COLO829 (cell line): ENCODE data around the gene TMEM106C.

Source experiments
- DNase-seq: peaks from one replicate; pipeline ENCODE4 v3.0.0; 2012; ENCODE audit warnings: low spot score

The TMEM106C gene, protein sequence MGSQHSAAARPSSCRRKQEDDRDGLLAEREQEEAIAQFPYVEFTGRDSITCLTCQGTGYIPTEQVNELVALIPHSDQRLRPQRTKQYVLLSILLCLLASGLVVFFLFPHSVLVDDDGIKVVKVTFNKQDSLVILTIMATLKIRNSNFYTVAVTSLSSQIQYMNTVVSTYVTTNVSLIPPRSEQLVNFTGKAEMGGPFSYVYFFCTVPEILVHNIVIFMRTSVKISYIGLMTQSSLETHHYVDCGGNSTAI

GRCh38 chr12:47963340-47964040 is at the start of gene TMEM106C:
Gene TMEM106C (plus strand): TSS chr12:47963596. CDS start chr12:47964237, 641 bp downstream.
- DNase-seq: peak; percentile 99

DNA sequence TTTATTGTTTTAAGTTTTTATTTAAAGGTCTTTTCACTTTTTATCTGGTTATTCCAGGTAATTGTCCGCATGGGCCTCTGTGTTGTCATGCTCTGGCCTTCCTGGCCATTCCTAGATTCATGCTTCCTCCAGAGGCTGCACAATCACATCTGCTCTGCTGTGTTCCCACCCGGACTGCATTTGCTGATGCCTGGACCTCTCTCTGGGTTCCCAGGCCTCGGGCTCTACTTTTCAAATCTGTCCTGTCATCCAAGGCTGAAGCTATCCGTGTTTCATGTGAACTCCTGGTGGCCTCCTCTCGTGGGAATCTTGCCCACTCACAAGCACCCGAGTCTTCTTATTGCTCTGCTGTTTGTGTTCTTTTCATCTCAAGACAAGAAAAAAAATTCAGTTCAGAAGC is 42.5 kb upstream of the TMEM106C start:
- no peak for DNase-seq

DNA sequence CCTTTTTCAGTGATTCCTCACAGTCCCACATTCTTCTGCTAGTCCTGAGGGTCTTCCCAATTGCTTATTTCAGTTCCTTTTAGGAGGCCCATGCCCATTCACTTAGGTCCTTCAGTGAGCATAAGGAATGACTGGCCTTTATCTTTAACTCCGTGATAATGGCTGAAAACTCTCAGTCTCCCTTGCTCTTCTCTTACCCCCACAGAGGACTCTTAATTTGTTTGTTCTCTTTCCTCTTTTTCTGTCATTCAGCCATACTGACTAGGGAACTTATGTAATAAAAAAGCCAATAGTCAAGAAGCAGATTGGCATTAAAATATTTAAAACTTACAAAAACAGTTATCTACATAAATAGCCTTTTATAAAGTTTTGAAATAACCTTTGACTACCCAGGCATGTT is 41.5 kb upstream of the TMEM106C start:
- no peak for DNase-seq

GRCh38 chr12:47927346-47927745 is 36.0 kb upstream of the TMEM106C start:
- no peak for DNase-seq

DNA sequence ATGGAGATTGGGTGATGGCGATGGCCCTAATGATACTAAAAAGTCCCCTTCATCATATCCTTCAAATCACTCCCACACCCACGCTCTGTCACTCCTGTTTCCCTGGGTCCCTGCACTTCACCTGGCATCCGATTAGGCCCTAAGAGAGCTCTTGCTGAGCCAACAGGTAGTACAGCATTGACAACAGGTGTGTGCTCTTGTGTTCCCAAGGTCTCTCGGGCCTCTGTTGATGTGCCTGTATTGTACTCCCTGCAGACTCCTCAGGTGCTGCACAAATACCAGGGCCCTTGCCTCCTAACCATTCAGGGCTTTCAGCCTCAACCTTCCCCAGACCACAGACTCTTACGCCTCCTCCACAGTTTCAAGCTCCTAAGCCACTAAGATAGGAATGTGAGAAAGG is 32.8 kb upstream of the TMEM106C start:
- no peak for DNase-seq

GRCh38 chr12:47931187-47931586 is 32.2 kb upstream of the TMEM106C start:
- no peak for DNase-seq

GRCh38 chr12:47935184-47935583 is 28.2 kb upstream of the TMEM106C start:
- DNase-seq: no peak

DNA sequence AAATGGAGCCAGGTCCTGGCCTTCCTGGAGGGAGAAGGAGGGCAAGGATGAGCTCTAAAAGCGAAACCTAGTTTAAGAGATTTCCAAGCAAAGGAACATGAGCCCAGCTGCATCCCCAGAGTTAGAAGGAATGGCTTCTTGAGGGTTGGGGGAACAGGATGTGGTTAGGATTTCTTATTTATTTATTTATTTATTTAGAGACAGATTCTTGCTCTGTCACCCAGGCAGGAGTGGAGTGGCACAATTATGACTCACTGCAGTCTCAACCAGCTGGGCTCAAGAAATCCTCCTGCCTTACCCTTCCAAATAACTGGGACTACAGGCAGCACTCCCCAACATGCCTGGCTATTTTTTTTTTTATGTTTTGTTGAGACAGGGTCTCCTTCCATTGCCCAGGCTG is 25.3 kb upstream of the TMEM106C start:
- no peak for DNase-seq

DNA sequence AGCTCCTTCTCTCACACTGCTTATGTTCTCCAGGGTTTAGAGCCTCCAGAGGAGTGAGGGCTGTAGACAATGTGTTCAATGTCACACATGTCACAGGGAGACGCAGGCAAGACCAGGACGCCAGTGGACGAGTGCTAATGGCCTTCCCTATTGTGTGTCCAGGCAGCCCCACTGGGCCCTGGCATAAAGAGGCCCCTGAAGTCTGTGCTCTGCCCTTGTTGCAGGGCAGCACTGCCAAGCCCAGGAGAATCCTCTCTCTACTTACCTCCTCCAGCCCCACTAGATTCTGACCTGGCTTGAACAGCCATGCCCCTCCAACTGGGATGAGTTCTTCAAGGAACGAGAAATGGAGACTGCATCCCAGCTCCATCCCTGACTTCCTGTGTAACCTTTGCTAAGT is 24.8 kb upstream of the TMEM106C start:
- DNase-seq: no peak

- DNase-seq: no peak
These were observed 24.3 kb upstream of the TMEM106C start for GRCh38 chr12:47939009-47939601.

- no peak for DNase-seq
These were observed 22.5 kb upstream of the TMEM106C start for GRCh38 chr12:47940773-47941474.

GRCh38 chr12:47941475-47941780 is 22.0 kb upstream of the TMEM106C start:
- DNase-seq: no peak

DNA sequence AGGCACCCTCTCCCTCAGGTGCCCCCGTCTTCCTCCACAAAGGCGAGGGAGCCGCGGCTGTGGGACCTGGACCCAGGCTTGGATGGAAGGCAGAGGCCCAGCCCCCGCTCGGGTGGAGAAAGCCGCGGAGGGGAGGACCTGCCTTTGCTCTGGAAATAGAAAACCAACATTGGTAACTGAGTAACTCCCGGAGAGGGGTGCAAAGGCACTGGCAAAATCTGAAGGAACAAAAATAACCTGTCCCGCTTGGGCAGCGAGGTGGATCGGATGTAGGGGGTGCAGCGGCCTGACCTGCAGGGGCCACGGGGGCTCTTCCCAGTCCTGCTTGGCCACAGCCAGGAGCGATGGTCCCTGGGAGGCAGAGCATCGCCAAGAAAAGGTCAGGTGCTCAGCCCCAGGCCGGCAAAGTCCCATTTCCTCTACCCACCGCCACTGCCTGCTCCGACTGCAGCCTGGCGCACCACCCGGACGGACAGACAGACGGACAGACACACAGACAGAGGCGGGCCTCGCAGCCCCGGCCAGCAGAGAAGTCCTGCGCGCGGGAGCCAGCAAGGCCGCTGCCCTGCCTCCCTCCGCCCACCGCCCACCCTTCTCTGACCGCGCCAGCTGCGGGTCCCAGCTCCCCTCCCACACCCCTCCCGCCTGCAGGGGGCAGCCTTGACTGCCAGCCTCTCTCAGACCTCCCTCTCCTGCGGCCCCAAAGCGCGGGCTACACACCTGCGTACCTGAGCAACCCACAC is 21.4 kb upstream of the TMEM106C start:
- no peak for DNase-seq

DNA sequence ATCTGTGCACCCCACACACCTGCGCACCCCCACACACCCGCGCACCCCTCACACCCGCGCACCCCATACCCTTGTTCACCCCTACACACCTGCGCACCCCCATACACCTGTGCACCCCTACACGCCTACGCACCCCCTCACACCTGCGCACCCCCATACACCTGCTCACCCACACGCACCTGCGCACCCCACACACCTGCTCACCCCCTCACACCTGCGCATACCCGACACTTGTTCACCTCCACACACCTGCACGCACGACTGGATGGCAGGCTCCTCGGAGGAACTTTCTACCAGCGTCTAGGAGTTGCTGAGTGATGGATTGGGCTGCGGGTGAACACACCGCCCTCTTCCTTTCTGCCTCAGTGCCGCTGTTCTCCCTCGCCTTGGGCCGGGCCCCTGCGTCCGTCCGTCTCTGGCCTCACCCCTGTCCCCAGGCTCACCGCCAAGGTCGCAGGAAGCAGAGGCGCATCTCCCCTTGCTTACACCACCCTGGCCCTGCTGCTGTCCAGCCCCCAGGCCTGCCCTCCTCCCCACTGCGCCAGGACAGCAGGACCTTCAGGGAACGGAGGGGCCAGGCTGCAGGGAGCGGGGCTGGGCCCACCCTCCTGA is 20.7 kb upstream of the TMEM106C start:
- no peak for DNase-seq

DNA sequence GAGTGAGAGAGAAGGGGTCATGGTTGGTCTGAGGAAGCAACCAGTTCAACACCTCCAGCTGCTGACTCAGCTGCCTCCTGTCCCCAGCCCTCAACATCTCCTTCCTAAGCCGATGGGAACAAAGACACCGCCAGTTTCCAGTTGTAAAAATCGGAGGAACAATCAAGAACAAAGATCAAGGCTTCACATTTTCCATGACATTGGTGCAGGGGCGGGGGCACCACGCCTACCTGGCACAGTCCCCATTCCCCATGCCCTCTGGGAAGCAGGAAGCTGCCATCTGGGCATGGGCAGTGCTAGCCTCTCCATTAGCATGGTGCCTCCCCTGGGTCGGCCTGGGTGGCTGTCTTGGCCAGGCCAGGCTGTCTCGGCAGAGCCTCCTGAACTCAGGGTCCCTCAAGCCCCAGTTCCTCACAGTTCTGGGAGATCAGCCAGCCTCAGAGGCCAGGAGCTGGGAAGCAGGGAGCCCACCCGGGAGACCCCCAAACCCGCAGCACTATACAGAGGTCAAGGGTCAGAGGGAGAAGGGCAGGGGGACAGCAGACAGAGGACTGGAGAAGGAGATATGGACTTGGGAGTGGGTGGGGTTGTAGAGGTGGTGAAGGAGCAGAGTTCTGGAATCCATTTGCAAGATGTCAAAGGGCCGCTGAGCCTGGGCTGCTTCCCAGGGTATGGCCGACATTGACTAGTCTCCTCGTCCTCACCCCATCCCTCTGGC is 19.6 kb upstream of the TMEM106C start:
- no peak for DNase-seq

DNA sequence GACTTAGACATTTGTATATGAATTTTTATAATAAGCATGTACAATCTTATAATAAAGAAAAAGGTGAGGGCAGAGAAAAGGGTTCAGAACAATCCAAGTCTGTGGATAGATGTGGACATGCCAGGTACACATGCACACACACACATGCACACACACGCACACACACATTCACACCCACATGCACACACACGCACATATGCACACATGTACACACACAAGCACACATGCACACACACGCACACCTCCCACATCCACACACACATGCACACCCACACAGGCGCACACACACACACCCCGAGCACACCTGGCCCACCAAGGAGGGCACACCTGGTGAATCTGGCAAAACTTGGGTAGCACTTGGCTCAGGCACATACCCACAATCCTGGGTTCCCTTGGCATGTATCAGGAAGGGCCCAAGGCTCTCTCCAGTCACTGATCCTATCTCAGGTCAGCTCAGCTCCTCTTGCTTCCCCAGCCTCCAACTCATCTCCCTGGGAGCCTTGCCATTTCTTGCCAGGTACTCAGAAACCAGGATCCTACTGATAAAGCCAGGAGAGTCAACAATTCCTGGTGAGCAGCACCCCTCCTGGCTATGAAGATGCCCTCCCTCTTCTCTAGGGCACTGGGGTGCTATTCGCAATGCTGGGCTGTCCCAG is 18.6 kb upstream of the TMEM106C start:
- DNase-seq: no peak

- no peak for DNase-seq
These were observed 18.1 kb upstream of the TMEM106C start for GRCh38 chr12:47945341-47945728.

GRCh38 chr12:47946413-47947323 is 16.7 kb upstream of the TMEM106C start:
- DNase-seq: no peak

DNA sequence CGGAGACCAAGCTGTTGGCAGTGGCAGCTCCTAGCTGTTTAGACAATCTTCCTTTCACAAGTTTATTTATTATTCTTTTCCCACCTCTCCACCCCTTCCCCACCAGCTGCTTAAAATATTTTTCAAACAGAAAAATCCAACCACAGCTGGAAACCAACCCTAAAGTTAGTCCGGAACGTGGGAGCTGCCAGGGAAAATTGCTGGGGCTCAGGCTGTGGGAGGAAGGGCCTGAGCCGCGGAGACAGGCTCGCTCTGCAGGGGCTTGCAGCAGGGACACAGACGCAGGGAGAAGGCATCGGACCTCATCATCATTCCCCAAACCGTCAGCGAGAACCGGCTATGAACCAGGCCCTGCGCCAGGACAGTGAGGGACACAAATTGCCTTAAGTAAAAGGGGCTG is 16.1 kb upstream of the TMEM106C start:
- DNase-seq: no peak
